ENCODE results near the gene AQP9.

The AQP9 gene

GRCh38 chr15:58227706-58228543, 89.7 kb downstream of the AQP9 start:
- DNase-seq (ENCODE audit: low spot score): peak; percentile 67

- no peak for DNase-seq (ENCODE audit: low spot score)
These were observed 90.5 kb downstream of the AQP9 start for GRCh38 chr15:58228718-58229117.

- no peak for DNase-seq (ENCODE audit: low spot score)
These were observed 91.2 kb downstream of the AQP9 start for GRCh38 chr15:58229297-58229768.

GRCh38 chr15:58232281-58233065, 94.3 kb downstream of the AQP9 start:
- DNase-seq (ENCODE audit: low spot score): no peak

GRCh38 chr15:58233341-58233740, 95.2 kb downstream of the AQP9 start:
- DNase-seq (ENCODE audit: low spot score): no peak

All from D341Med (cell line).